Amniotic stem cell (primary cell): ENCODE data around the gene KIR3DL1.
"Not testable (repeated sequence)": the region's sequence is repeated elsewhere in the genome, so short reads cannot be mapped to it uniquely, and the experiment has no call there.

Experiments
- DNase-seq: peaks from one replicate; lab custom pipeline; 2025; lab: John Stamatoyannopoulos, UW

Gene KIR3DL1

DNA sequence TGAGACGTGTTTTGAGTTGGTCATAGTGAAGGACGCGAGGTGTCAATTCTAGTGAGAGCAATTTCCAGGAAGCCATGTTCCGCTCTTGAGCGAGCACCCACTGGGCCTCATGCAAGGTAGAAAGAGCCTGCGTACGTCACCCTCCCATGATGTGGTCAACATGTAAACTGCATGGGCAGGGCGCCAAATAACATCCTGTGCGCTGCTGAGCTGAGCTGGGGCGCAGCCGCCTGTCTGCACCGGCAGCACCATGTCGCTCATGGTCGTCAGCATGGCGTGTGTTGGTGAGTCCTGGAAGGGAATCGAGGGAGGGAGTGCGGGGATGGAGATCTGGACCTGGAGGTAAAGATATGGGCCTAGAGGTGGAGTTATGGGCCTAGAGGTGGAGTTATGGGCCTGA is at the start of gene KIR3DL1:
TSS of gene KIR3DL1 (plus strand) at position 218 of the 400 bp plus-strand sequence.
- DNase-seq: not testable (repeated sequence)

DNA sequence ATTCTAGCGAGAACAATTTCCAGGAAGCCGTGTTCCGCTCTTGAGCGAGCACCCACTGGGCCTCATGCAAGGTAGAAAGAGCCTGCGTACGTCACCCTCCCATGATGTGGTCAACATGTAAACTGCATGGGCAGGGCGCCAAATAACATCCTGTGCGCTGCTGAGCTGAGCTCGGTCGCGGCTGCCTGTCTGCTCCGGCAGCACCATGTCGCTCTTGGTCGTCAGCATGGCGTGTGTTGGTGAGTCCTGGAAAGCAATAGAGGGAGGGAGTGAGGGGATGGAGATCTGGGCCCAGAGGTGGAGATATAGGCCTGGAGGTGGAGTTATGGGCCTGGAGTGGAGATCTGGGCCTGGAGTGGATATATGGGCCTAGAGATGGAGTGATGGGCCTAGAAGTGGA is 46.6 kb upstream of the KIR3DL1 start, which contains the start of gene KIR2DL1:
TSS of gene KIR2DL1 (plus strand) at position 148 of the 400 bp plus-strand sequence. CDS start at position 206, 58 bp downstream.
- not testable (repeated sequence) for DNase-seq

DNA sequence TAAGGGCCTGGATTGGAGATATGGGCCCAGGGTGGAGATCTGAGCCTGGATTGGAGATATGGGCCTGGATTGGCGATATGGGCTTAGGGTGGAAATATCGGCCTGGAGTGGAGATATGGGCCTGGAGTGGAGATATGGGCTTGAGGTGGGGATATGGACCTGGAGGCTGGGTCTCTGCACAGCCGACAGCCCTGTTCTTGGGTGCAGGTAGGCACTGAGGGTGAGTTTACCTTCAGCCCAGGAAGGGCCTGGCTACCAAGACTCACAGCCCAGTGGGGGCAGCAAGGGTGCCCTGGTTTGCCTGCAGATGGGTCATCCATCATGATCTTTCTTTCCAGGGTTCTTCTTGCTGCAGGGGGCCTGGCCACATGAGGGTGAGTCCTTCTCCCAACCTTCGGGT is 45.8 kb upstream of the KIR3DL1 start:
- DNase-seq: not testable (repeated sequence)

DNA sequence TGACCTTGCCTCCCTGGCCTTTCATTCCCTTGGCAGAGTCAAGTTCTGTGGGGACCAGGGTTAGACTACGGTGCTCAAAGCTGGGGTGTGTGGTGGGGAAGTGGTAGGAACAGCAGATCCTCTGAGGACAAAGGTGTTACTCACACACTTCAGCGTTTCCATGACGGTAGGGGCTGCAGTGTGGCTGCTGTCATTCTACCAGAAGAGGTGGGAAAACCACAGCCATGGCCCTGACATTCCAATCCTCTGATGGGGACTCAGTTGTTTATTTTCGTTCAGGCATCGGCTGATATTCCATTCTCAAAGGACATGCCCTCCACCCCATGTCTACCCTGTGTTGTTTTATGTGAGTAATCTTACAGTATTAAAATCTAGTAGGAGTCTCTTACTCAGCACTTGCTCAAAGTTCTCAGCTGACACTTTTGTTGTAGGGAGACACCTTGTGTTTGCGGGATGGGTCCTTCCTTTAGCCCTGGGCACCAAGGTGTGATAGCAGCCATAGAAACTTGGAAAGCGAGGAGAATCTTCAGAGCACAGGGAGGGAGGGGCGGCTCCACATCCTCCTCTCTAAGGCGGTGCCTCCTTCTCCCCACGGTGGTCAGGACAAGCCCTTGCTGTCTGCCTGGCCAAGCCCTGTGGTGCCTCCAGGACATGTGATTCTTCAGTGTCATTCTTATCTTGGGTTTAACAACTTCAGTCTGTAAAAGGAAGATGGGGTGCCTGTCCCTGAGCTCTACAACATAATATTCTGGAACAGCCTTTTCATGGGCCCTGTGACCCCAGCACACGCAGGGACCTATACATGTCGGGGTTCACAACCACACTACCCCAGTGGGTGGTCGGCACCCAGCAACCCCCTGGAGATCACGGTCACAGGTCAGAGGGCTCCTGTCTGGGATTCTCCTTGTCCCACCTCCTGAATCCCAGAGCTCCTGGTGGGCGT is 45.0 kb upstream of the KIR3DL1 start:
- DNase-seq: not testable (repeated sequence)

DNA sequence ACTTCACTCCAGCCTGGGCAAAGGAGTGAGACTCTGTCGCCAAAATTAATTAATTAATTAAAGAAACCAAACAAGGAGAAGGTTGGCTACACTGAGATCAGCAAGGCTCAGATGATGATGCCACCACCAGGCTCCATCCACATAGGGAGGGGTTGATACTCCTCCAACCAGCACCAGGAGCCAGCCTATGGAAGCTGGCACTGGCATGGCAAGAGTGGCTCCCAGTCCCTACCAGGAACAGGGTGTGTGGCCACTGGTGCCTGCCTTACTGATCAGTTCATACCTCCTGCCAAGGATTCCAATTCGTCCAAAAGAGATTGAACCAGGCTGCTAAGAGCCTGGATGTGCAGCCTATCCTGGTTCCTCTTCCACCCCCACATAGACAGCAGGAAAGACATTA is 43.6 kb upstream of the KIR3DL1 start:
- DNase-seq: not testable (repeated sequence)

DNA sequence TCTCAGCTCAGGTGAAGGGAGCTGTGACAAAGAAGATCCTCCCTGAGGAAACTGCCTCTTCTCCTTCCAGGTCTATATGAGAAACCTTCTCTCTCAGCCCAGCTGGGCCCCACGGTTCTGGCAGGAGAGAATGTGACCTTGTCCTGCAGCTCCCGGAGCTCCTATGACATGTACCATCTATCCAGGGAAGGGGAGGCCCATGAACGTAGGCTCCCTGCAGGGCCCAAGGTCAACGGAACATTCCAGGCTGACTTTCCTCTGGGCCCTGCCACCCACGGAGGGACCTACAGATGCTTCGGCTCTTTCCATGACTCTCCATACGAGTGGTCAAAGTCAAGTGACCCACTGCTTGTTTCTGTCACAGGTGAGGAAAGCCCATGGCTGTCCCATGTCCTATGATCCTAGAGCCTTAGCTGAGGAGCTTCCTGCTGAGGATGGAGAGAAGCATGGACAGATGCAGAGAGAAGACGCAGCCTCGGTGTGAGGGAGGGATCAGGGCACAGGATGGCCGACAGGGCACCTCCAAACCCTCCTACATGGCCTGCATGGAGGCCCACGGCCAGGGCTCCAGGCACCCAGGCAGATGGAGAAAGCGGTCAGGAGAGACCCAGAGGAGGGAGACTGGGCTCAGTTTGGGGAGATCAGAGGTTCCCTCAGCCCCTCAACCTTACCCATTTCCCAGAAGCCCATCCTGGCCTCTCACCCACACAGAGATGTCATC is 41.0 kb upstream of the KIR3DL1 start:
- not testable (repeated sequence) for DNase-seq

DNA sequence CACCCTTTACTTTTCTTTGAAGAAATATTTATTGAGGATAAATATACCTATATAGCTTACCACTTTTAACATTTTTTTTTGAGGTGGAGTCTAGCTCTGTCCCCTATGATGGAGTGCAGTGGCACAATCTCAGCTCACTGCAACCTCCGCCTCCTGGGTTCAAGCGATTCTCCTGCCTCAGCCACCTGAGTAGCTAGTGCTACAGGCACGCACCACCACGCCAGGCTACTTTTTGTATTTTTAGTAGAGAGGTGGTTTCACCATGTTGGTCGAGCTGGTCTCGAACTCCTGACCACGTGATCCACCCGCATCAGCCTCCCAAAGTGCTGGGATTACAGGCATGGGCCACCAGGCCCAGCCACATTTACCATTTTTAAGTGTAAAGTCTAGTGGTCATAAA is 40.4 kb upstream of the KIR3DL1 start:
- not testable (repeated sequence) for DNase-seq

DNA sequence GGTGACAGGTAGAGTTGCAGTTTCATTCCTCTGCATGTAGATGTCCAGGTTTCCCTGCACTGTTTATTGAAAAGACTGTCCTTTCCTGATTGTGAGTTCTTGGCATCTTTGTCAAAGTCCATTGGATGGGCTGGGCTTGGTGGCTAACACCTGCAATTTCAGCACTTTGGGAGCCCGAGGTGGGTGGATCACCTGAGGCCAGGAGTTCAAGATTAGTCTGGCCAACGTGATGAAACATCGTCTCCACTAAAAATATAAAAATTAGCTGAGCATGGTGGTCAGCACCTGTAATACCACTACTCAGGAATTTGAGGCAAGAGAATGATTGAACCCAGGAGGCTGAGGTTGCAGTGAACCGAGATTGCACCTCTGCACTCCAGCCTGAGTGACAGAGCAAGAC is 38.4 kb upstream of the KIR3DL1 start:
- not testable (repeated sequence) for DNase-seq

DNA sequence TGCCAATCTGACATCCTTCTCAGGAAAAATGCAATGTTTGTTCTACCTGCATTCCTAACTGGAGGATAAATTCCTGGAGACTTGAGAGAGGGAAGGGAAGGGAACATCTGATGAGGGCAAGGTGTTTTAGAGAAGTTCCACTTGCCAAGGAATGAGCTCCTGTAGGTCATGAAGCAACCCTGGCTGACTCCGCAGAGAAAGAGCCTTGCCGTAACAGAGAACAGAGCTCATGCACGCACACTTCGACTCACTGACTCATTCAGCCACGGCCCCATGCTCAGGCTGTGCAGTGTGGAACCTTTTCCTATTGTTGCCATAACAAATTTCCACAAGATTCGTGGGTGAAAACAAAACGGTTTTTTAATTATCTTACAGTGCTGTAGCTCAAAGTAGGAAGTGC is 37.4 kb upstream of the KIR3DL1 start:
- not testable (repeated sequence) for DNase-seq

DNA sequence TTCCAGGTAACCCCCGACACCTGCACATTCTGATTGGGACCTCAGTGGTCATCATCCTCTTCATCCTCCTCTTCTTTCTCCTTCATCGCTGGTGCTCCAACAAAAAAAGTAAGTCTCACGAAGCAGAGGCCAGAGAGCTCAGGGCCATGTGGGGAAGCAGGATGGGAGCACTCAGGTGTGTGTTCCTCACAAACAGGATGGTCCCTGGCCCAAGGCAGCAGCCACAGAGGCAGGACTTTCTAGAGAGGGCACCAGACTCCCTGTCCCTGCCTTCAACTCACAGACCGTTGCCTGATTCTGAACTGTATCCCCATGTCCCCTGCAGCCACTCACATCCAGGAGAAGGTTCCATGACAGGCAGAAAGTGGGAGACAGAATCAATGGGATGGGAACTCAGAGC is 33.4 kb upstream of the KIR3DL1 start:
- not testable (repeated sequence) for DNase-seq

DNA sequence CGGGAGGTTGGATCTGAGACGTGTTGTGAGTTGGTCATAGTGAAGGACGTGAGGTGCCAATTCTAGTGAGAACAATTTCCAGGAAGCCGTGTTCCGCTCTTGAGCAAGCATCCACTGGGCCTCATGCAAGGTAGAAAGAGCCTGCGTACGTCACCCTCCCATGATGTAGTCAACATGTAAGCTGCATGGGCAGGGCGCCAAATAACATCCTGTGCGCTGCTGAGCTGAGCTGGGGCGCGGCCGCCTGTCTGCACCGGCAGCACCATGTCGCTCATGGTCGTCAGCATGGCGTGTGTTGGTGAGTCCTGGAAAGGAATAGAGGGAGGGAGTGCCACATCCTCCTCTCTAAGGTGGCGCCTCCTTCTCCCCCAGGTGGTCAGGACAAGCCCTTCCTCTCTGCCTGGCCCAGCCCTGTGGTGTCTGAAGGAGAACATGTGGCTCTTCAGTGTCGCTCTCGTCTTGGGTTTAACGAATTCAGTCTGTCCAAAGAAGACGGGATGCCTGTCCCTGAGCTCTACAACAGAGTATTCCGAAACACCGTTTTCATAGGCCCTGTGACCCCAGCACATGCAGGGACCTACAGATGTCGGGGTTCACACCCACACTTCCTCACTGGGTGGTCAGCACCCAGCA is 30.1 kb upstream of the KIR3DL1 start:
- DNase-seq: not testable (repeated sequence)

DNA sequence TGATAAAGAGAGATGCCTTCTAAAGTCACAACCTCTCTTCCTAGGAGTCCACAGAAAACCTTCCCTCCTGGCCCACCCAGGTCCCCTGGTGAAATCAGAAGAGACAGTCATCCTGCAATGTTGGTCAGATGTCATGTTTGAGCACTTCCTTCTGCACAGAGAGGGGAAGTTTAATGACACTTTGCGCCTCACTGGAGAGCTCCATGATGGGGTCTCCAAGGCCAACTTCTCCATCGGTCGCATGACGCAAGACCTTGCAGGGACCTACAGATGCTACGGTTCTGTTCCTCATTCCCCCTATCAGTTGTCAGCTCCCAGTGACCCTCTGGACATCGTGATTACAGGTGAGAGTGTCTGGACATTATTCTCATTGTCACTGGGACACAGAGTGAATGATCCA is 28.1 kb upstream of the KIR3DL1 start:
- not testable (repeated sequence) for DNase-seq

DNA sequence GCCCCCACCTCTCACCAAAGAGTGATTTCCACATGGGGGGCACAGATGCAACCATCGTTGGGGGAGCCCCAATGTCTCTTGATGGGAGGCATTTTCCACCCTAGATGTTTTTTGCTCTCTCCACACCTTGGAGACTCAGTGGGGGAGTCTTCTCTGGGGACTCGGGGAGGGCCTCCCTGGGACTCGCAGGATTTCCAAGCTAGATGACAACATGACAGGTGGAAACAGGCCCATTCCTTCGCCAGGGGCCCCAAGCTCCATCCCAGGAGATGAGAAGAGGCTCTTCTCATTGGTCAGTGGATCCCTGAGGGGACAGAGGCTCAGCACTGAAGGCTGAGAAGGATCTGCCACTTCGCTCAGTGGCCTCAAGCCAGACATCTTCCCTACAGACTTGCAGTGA is 25.6 kb upstream of the KIR3DL1 start:
- no peak for DNase-seq

DNA sequence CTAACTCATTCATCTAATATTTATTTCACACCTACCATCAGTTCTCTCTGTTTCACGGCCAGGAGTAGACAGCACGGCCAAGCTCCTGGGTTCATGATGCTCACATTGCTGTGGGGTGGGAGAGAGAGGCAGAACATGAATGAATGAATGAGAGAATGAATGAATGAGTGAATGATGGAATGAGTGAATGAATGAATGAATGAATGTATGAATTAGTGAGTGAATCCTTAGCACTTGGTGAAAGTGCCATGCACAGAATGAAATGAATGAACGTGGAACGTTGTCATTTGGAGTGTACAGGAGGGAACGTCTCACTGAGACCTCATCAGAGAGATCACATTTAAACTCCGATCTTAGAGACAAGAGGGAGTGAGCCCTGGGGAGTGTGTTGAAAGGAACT is 24.8 kb upstream of the KIR3DL1 start:
- DNase-seq: no peak

DNA sequence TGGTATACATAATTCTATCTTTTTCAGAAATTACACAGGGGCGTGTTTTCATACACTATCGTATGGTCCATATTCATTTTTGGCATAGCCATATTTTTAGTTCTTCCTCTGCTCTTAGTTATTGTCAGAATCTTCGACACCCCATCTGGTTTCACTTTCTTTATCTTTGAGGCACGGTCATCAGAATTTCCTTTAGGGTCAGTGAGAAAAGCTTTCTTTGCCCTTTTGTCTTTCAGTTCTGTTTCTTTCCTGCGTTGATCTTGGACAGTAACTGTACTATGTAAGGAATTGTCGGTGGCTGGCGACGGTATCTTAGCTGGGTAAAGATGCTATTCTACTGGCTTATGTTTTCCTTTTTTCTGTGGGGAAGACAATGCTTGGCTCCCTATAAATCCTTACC is 23.5 kb upstream of the KIR3DL1 start:
- DNase-seq: no peak

DNA sequence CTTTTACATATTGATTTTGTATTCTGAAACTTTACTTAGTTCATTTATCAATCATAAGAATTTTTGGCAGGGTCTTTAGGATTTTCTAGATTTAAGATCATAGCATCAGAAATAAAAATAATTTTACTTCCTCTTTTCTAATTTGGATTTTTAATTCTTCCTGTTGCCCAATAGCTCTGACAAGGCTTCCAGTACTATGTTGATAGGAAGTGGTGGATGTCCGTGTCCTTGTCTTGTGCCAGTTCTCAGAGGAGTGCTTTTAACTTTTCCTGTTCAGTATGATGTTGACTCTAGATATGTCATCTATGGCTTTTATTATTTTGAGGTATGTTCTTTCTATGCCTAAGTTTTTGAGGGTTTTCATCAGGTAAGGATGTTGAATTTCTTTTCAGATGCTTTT is 20.5 kb upstream of the KIR3DL1 start:
- no peak for DNase-seq

DNA sequence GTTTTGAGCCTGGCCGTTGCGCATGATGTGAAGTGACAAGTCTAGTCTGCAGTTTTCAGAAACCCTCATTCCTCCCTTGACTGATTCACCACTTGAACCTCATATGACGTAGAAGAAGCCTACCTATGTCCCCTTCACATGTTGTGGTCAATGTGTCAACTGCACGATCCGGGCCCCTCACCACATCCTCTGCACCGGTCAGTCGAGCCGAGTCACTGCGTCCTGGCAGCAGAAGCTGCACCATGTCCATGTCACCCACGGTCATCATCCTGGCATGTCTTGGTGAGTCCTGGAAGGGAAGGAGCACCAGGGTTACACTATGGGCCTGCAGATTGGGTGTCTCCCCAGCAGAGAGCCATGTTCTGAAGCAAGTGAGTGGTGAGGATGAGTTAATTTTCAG is 12.9 kb upstream of the KIR3DL1 start, which contains the start of gene KIR2DL4:
TSS of gene KIR2DL4 (plus strand) at position 201 of the 400 bp plus-strand sequence. CDS start at position 243, 42 bp downstream.
- no peak for DNase-seq

DNA sequence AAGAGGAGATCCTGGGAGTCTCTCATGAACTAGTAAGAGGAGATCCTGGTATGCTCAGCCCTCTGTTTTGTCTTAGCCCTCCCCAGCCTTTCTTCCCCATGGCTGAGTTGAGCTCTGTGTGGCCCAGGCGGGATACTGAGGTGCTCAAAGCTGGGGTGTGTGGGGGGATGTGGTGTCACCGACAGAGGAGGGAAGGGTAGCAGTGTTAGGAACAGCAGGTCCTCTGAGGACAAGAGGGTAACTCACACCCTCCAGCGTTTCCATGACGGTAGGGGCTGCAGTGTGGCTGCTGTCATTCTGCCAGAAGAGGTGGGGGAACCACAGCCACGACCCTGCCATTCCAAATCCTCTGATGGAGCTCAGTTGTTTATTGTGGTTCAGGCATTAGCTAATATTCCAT is 12.2 kb upstream of the KIR3DL1 start:
- no peak for DNase-seq

DNA sequence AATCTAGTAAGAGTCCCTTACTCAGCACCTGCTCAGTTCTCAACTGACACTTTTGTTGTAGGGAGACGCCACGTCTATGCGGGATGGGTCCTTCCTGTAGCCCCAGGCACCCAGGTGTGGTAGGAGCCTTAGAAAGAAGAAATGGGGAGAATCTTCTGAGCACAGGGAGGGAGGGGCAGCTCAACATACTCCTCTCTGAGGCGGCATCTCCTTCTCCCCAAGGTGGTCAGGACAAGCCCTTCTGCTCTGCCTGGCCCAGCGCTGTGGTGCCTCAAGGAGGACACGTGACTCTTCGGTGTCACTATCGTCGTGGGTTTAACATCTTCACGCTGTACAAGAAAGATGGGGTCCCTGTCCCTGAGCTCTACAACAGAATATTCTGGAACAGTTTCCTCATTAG is 11.7 kb upstream of the KIR3DL1 start:
- DNase-seq: no peak

DNA sequence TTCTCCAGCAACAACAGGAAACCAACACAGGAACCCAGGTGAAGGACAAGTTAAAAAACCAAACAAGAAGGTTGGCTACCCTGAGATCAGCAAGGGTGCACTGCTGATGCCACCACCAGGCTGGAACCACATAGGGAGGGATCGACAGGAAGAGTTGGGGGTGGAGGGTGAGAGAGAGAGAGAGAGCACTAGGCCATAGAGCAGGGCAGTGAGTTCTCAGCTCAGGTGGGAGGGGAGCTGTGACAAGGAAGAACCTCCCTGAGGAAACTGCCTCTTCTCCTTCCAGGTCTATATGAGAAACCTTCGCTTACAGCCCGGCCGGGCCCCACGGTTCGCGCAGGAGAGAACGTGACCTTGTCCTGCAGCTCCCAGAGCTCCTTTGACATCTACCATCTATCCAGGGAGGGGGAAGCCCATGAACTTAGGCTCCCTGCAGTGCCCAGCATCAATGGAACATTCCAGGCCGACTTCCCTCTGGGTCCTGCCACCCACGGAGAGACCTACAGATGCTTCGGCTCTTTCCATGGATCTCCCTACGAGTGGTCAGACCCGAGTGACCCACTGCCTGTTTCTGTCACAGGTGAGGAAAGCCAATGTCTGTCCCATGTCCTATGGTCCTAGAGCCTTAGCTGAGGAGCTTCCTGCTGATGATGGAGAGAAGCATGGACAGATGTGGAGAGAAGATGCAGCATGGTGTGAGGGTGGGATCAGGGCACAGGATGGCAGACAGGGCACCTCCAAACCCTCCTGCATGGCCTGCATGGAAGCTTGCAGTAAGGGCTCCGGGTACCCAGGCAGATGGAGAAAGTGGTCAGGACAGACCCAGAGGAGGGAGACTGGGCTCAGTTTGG is 10.4 kb upstream of the KIR3DL1 start:
- no peak for DNase-seq

DNA sequence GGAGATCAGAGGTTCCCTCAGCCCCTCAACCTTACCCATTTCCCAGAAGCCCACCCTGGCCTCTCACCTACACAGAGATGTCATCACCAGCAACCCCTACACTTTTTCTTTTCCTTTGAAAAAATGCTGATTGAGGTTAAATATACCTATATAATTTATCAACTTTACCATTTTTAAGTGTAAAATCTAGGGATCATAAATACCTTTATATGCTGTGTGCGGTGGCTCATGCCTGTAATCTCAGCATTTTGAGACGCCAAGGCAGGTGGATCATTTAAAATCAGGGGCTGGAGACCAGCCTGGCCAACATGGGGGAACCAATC is 9.8 kb upstream of the KIR3DL1 start:
- DNase-seq: no peak
